HG03095 (cell line): ENCODE results near the gene MYO9A.

Source experiments
- ATAC-seq: cut with Tn5 transposase; IDR thresholded peaks from one replicate; pipeline ENCODE4 v1.9.1; 2021; ENCODE audit warnings: moderate library complexity; ENCODE audit not compliant: unreplicated experiment

The MYO9A gene

DNA sequence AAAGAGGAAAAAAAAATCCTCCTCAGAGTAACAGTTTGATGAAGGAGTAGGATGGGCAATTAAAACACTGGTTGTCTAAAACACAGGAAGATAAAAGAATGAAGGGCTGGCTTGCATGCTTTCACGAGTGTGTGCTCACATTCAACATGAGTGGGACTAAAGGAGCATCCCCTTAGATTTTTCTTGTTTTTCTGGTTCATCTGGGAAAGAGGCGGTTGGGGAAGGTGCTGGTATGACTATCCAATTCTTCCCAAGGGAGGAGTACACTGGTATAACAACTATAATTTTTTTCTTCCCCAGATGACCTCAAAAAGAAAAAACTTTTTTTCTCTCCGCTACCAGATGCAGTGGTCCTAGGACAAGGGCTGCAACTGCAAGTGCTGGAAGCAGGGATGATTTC is 143.7 kb downstream of the MYO9A start:
- no peak for ATAC-seq

DNA sequence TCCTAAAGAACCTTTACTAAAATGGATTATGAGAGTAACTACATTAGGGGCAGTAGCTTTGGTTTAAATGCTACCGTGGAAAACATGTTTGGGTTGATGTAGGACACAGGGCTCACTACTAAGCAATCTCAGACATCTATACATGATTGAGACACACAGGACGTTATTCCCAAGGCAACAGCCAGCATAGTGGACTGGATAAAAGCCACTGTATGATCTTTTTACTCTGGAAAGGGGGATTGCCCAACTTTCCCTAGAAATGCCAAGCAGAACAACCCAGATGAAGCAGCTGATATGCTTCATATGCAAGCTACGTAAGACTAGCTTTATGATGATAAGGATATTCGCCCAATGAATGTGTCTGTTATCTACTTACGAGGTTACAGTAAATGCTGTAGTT is 144.6 kb downstream of the MYO9A start:
- ATAC-seq = no peak

DNA sequence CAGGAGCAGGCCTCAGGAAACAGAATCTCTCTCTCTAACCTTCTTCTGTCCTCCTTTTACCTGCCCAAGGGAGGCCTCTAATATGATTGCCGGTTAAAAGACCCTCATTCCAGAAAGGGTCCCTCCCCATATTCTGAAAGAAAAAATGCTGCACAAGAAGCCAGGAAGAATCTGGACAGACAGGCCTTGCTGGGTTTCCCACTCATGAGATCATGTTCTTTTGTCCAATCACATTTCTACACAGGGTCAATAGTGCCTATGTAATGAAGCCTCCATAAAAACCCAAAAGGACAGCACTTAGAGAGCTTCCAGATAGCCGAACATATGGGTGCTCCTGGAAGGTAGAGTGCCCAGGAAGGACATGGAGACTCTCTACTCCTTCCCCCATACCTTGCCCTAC is 146.0 kb downstream of the MYO9A start:
- ATAC-seq = no peak

DNA sequence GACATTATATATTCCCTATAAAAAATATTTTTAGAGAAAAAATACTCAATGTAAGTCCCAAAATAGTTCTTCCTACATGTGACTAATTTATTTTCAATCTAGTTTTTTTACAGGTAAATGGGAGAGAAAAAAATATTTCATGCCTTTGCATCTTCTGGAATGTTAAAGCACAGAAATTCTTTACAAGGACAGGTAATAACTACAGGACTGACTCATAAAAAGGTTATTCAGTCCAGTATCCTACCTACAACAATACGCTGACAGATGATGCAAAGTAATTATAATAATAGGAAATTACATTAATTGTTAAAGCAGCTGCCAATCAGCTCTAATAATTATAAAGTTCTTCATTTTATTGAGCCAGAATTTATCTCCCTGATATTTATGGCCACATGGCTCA is 147.5 kb downstream of the MYO9A start:
- no peak for ATAC-seq

DNA sequence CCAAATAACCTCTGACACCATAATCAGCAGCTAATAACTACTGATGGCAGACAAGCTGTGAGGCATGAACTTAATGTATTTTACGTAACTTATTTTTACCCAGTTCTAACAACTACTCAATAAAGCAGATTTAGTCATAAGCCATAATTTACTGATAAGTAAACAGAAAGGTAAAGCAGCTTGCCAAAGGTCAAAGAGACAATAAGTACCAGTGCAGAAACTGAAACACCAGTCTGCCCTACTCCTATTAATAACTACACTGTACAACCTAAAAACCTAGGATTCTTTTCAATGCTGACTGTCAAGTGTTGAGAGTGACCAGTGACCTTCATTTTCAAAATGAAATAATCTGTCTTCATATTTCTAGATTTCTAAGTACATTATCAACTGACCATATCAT is 155.4 kb downstream of the MYO9A start:
- ATAC-seq = no peak

DNA sequence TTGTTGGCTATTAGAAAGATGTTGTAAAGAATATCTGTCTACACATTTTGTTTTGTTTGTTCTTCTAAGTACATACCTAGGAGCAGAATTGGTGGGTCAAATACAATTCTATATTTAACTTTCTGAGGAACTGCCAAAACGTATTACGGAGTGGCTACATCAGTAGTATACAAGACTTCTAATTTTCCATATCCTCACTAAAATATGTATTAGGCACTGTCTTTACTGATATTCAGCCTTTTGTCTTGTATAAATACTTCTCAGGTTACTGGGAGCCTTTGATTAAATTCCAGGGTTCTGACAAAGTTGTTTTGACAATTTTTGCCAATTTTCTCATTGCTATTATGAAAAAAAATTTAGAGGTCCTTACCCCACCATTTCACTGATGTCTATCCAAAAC is 160.9 kb downstream of the MYO9A start:
- ATAC-seq = no peak

DNA sequence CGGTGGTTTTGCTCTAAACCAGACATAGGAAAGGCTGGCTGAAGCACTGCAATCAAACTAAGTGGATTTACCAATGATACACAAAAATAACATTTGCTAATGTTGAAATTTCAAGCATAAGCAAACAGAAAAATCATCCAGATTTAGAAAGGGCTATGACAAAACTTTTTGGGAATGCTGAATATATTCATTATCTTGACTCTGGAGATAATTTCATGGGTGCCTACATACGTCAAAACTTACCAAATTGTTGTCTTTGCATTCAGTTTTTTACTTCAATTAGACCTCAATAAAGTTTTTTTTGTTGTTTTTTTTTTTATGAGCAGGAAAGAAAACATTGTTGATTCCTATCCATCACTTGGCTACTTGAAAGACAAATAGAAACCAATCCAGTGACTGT is 166.8 kb downstream of the MYO9A start:
- ATAC-seq = no peak

DNA sequence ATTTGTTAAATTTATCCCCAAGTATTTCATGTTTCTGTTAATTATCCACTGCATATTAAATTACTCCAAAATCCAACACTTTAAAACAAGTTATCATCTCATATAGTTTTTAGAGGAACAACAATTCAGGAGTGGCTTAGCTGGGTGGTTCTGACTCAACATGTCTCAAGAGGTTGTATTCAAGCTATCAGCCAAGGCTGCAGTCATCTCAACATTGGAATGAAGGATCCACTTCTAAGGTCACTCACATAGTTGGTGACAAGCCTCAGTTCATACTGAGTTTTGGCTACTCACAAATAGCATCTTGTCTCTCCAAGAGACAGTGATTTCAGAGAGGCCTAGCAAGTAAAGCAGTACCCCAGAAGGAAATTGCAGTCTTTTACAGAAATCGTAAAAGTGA is 172.9 kb downstream of the MYO9A start:
- no peak for ATAC-seq

DNA sequence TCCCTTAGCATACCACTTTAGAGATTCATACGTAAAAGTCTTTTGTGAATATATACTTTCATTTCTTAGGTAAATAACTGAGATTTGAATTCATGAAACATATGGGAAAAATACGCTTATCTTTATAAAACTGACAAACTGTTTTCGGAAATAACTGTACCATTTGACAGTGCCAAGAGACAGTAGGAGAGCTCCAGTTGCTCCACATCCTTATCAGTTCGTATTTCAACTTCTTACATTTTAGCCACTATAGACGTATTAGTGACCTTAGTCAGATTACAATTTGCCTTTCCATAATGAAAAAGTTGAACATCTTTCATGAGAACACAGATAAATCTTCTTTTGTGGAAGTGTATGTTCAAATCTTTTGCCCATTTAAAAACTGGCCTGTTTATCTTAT is 174.1 kb downstream of the MYO9A start:
- no peak for ATAC-seq

DNA sequence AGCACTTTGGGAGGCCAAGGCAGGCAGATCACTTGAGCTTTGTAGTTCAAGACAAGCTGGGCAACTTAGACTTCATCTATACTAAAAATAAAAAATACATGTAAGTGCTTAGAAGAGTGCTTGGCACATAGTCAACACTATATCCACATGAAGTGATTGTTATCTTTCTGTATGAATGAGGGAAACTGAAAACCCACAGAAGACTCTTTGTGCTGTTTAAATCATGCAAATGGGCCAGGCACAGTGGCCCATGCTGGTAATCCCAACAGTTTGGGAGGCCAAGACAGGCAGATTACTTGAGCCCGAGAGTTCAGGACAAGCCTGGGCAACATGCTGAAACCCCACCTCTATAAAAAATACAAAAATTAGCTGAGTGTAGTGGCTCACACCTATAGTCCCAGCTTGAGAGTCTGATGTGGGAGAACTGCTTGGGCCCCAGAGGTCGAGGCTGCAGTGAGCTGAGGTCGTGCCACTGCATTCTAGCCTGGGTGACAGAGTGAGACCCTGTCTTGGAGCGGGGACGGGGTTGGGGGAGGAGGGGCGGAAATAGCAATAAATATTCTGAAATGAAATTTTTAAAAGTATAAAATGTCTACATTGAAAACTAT is 177.9 kb downstream of the MYO9A start:
- no peak for ATAC-seq

DNA sequence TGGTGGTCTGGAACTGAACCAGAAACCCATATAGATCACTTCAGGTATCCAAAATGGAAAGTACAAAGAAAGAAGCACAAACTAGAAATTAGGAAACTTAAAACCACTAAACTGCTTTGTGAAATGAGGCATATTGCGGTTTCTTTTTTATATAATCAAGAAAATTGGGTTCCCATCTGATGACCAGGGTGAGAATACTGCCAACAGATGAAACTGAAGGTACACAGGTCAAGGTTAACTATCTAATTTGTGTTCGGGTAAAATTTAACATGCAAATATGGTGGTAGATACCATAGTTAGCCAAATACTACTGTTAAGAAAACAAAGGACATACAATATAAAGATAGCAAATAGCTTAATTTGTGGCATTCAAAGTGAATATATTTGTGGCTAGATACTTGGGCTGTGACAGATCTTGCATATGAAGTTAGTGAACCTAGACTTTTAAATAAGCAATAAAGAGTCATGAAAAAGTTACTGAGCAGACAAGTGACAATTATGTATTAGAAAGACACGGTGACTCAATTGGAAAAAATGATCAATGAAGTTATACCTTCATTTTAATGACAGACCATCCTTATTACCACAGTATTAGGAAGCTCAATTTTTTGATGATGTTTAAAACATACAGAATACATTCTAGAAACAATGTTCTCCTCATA is 180.2 kb downstream of the MYO9A start:
- no peak for ATAC-seq

DNA sequence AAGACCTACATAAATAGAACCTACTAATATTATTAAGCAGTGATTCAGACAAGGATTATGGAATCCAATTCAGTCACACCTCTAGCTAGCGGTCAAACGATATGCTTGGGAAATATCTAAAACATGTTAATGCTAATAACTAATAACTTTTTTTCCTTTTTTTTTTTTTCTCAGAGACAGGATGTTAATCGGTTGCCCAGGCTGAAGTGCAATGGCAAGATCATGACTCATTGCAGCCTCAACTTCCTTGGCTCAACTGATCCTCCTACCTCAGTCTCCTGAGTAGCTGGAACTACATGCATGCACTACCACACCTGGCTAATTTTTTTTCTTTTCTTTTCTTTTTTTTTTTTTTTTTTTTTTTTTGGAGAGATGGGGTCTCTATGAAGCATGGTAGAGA is 183.5 kb downstream of the MYO9A start:
- no peak for ATAC-seq

DNA sequence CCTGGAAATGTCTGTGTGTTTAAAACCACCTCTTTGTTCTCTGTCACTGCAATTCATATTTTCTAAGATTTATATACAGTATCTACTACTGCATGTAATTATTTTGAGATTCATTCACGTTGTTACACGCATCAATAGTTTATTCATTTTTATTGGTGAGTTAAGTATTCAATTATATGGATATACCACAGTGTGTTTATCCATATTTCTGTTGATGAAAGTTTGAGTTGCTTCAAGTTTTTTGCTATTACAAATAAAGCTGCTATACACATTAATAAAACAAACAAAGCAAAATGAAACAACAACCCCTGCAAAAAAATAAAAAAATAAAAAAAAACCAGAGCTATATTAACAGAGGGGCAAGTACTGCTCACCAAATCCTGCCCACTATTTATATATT is 185.3 kb downstream of the MYO9A start:
- ATAC-seq = no peak

DNA sequence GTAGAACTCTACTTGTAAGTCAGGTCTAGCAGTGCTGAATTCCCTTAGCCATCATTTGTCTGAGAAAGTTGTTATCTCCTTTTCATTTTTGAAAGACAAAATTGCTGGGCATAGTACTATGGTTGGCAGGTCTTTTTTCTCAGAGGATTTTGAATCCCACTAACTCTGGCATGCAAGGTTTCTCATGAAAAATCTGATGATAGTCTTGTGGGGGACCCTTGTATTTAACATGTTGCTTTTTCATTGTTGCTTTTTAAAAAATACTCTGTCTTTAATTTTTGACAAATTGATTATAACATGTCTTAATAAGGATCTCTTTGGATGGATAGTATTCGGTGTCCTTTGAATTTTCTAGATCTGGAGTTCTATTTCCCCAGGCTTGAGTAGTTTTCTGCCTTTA is 186.7 kb downstream of the MYO9A start:
- ATAC-seq = no peak

DNA sequence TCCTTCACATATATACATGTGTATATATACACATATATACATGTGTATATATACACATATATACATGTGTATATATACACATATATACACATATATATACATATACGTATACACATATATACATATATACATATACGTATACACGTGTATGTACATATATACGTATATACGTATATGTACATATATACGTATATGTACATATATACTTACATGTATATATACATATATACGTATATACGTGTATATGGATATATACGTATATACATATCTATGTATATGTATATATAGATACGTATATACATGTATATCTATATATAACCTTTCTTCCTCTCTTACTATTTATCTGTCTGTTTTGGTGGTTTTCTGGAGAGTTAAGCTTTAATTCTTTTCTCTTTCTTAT is 192.8 kb downstream of the MYO9A start:
- no peak for ATAC-seq

DNA sequence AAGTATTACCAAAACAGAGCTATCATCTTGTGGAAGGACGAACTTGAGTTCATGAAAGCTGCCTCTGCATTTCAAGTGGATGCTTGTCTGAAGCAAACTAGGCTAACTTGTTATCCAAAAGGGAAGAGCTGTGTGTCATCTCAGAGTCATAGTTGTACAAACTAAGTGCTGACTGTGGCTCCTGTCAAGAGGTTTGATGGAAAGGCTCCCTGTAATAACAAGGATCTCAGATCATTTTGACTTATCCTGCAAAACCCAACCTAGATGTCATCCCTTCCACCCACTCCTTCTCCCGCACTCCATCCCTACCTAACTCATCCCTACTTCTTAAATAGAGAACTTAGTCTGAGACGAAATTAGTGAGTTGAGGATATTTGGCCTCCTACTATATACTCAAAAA is 196.8 kb downstream of the MYO9A start:
- ATAC-seq = no peak

DNA sequence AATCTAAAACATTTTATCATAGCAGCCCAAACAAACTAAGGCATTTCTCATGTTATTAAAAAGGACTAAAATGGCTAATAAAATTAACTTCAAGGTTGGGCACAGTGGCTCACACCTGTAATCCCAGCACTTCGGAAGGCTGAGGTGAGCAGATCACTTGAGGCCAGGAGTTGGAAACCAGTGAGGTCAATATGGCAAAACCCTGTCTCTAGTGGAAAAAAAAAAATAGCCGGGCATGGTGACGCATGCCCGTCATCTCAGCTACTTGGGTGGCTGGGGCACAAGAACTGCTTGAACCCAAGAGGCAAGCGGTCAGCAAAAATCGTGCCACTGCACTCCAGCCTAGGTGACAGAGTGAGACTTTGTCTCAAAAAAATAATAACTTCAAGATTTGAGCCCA is 197.4 kb downstream of the MYO9A start:
- ATAC-seq = no peak

DNA sequence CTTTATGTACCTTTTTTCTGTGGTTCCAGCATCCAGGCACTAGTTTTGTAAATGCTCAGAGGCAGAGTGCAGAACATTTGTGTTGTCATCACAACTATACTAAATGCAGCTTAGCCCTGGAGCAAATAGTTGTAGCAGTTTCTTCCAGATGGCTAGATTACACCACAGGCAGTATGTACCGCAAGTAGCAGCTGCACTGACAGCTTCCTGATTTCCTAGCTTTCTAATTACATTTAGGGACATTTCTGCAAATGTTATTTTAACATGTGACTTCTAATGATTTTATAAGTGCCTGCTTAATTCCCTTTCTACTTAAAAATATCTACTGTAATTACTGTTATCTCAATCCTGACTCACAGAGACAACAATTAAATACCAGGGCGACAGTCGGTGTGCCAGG is 201.1 kb downstream of the MYO9A start:
- ATAC-seq = no peak

DNA sequence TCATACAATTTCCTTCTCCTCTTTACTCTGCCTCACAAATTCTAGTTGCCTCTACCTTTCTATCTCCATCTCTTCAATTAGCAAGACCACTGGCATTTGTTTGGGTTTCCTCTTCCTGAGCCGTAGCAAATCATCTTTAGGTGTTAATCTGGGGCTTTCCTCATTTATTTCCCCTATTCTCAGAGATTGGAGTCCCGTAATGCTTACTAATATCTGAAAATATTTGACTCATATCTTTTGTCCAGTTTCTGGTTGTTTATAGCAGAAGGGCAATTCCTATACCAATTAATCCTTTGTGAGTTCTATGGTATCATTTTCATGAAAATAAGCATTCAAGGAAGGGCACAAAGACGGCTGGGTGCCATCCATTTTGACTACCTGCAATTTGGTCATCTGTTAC is 203.9 kb downstream of the MYO9A start:
- no peak for ATAC-seq

DNA sequence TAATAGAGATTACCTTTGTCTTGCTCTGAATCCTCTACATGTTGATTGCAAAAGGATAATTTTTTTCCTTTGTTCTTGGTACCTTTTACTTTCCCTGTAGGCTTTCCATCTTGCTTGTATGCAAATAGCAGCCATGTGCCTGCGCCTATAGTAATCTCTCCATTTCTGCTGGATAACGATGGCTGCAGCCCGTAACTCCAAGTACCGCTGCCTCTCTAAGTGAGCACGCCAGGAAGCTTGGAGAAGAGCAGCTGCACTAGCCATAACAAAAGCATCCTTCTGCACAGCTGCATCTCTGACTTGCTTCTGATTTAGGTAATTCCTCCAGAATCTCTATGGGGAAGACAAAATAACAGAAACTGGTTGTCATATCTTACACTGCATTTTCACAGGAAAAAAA is 218.3 kb downstream of the MYO9A start:
- no peak for ATAC-seq

DNA sequence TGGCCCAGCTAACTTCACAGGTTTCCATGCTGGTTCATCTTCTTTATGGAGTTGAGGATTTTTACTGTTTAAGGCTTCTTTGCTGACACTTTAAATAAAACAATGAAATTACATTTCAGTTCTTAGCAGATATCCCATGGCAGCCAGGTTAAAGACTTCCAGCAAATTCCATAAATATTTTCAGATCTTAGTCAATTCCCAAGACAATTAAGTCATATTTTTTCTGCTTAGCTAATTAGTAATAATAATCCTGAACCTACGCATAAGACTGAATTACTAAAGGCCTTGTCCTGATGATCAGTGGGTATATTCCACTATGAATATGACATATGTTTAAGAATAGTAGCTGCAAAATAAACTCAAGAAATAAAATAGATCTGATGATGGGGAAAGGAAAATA is 224.3 kb downstream of the MYO9A start:
- ATAC-seq = no peak

DNA sequence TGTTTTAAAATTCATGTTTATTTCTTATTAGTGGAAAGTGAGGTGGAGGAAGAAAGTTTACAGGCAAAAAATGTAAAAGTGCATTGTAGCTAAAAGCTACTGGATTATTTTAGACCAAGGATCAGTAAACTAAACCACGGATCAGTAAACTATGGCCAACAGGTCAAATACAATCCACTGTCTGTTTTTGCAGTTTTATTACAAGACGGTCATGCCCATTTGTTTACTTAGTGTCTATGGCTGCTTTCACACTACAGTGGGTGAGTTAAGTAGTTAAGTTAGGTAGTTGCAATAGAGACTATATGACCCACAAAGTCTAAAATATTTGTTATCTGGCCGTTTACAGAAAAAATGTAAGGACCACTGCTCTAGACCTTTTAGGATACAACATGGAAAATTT is 225.6 kb downstream of the MYO9A start:
- no peak for ATAC-seq

DNA sequence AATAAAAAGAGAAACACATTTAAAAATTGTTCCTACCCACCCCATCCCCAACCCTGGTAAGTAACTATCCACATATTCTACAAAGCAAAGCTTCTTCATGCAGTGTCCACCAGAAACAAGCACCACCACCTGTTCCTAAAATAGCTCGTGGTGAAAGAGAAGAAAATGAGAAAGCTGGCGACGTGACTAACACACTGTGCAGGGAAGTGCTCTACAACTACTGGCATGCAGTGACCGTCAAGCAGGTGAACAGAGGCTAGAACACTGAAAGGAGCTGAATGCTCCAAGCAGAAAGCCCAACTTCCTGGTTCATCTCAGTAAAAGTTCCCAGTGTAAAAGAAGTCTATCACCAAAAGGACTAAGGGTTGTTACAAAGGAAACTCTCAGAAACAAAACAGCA is 226.9 kb downstream of the MYO9A start:
- no peak for ATAC-seq
